ENCODE results near the gene TAF11L4.
"Not testable (repeated sequence)": the region's sequence is repeated elsewhere in the genome, so short reads cannot be mapped to it uniquely, and the experiment has no call there.

Gene TAF11L4

DNA sequence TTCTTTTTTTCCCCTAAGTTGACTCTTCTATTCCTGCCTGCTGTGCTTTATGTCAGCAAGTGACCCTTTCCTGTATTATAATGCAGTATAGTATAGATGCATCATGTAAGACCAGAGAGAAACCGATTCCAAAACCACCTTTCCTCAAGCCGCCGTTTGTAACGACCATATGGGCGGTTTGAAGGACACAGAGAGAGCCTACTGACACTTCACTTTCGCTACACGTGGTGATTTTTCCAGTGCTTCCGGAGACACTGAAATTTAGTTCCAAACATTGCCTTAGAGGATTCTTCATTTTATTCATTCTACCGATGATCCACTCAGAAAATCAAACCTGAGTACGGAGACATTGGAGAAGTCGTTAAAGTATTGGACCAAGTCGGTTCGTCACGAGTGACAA lies 2.1 kb upstream of the TAF11L4 start:
- H3K9ac ChIP-seq (ENCODE audit: low read depth, low read length); H3K36me3 ChIP-seq (ENCODE audit: insufficient read depth, low read length); H3K9me3 ChIP-seq (ENCODE audit: control insufficient read depth, insufficient read depth, low read length); H3K4me1 ChIP-seq (ENCODE audit: insufficient read depth, low read length): not testable (repeated sequence)

DNA sequence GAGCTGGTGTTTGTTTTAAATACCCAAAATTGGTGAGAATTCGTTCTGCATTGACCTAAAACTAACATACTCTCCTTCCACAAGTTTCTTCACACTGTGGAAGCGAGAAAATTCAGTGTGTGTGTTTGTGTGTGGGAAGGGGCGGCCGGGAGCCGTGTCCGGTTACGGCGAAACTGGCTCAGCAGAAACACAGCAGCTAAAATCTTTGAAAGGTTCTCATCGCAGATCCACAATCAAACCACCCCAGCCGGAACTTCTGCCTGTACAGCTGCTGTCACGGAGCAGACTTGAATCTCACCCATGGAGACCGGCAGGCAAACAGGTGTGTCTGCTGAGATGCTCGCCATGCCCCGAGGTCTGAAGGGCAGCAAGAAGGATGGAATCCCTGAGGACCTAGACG lies 3.3 kb downstream of the TAF11L4 start, which contains the start of gene TAF11L5:
Gene TAF11L5 (plus strand): TSS at position 301 of the 400 bp plus-strand sequence.
- H3K9me3 ChIP-seq (ENCODE audit: control insufficient read depth, insufficient read depth, low read length); H3K36me3 ChIP-seq (ENCODE audit: insufficient read depth, low read length); H3K9ac ChIP-seq (ENCODE audit: low read depth, low read length); H3K4me1 ChIP-seq (ENCODE audit: insufficient read depth, low read length): not testable (repeated sequence)

DNA sequence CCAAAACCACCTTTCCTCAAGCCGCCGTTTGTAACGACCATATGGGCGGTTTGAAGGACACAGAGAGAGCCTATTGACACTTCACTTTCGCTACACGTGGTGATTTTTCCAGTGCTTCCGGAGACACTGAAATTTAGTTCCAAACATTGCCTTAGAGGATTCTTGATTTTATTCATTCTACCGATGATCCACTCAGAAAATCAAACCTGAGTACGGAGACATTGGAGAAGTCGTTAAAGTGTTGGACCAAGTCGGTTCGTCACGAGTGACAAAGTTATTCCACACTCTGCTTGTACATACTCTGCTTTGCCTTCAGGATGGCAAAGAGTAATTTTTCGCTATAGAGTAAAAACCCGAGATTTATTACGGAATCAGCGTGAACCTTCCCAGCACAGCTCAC lies 4.9 kb downstream of the TAF11L4 start:
- not testable (repeated sequence) for H3K9ac ChIP-seq (ENCODE audit: low read depth, low read length); H3K36me3 ChIP-seq (ENCODE audit: insufficient read depth, low read length); H3K4me1 ChIP-seq (ENCODE audit: insufficient read depth, low read length); H3K9me3 ChIP-seq (ENCODE audit: control insufficient read depth, insufficient read depth, low read length)

DNA sequence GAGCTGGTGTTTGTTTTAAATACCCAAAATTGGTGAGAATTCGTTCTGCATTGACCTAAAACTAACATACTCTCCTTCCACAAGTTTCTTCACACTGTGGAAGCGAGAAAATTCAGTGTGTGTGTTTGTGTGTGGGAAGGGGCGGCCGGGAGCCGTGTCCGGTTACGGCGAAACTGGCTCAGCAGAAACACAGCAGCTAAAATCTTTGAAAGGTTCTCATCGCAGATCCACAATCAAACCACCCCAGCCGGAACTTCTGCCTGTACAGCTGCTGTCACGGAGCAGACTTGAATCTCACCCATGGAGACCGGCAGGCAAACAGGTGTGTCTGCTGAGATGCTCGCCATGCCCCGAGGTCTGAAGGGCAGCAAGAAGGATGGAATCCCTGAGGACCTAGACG lies 6.8 kb downstream of the TAF11L4 start, which contains the start of gene TAF11L6:
Gene TAF11L6 (plus strand): TSS at position 301 of the 400 bp plus-strand sequence.
- not testable (repeated sequence) for H3K9me3 ChIP-seq (ENCODE audit: control insufficient read depth, insufficient read depth, low read length); H3K36me3 ChIP-seq (ENCODE audit: insufficient read depth, low read length); H3K9ac ChIP-seq (ENCODE audit: low read depth, low read length); H3K4me1 ChIP-seq (ENCODE audit: insufficient read depth, low read length)
